Smooth muscle cell of the brain vasculature (primary cell): ENCODE measurements around the gene CDKAL1.
"Not testable (repeated sequence)": the region's sequence is repeated elsewhere in the genome, so short reads cannot be mapped to it uniquely, and the experiment has no call there.

Experiments
- DNase-seq: peaks from one replicate; pipeline ENCODE4 v3.0.0-alpha.2; 2012; ENCODE audit warnings: low read depth, low spot score

The CDKAL1 gene

DNA sequence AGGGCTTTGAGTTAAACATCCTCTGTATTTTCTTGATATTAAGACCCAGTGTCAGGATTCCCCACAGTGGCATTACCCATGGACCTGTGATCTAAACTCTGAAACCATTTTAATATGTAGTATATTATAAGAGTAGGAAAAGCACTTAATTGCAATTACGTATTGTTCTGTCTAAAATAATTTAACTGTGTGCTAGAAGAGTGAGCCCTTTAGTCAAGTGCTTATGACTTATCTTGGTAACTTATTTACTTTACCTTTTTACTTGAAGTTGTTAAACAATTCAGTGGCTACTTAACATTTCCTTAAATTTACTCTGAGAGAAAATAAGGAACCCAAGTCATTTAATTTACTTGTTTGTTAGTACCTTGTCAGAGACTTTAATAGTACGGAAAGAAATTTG is 173.6 kb downstream of the CDKAL1 start:
- DNase-seq, result no peak

DNA sequence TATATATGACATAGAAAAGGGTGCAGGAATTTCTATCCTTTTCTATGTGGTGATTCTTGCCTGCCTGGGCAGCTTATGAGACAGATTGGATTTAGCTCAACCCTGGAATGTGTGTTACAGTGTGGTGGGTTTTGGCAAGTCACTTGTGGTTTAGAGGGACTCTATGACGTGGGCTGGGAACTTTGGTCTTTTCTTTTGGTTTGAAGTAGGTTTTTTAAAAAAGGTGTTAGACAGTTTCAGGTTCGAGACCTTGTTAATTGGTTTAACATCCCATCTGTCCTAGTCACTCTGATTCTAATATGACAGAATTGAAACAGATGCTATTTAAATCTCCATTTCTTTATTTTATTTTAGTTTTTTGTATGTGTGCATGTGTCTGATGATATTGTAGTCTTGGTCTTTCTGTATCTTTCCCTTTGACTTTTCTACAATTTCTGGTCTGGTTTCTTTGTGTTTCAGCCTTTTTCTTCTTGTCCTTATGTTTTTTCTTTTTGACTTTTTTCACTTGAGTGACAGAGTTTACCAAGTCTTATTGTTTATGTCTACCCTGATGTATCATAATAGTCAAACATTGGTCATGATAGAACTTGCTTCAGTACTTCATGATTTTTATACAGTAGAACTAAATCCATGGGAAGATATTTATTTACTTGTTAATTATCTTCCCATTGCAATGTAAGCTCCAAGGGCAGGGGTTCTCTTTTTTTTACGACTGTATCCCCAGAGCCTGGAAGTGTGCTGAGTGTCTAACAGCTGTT is 174.3 kb downstream of the CDKAL1 start:
- DNase-seq, result no peak

DNA sequence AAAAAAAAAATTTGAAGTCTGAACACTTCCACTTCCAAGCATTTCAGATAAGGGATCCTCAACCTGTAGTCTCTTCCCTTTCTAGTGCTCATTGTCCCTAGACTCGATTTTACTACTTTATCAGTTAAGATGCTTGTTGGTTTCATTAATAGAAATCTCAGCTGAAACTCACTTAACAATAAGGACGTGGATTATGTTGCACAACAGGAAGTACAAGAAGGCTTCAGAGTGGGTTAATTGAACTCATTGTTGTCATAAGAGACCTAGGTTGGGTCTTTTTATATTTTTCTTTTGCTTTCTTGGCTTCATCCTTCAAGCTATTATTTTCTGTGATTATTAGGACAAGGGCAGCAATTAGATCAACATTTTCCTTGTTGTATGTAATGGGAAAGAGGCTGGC is 175.2 kb downstream of the CDKAL1 start:
- DNase-seq, result no peak

DNA sequence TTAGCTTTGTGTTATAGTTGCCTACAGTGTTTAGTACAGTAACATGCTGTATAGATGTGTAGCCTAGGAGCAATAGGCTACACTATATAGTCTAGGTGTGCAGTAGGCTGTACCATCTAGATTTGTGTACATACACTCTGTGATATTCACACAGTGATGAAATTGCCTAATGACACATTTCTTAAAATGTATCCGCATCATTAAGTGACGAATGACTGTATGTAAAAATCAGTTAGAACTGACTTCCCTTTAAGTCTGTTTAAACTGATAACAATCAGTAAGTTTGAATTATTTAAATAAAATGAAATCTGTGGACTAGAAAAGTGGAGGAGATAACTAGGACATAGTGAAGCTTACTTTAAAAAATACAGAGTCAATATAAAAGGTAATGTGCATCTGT is 176.1 kb downstream of the CDKAL1 start:
- DNase-seq, result no peak

DNA sequence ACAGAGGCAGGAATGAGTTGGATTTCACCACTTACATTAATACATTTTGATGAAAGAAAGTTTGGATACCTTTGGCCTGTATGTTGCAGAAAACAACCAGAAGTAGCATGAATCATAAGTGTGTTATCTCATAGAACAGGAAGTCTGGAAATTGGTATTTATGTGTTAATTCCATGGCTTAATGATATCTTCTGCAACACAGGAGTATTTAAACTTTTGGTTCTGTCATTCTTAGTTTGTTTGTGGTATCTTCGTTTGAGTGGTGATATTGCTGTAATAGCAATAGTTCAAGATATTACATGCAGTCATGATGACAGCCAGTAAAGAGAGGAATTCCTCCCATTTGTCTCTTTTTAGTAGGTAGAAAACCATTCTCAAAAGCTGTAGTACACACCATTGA is 177.3 kb downstream of the CDKAL1 start:
- no peak for DNase-seq

DNA sequence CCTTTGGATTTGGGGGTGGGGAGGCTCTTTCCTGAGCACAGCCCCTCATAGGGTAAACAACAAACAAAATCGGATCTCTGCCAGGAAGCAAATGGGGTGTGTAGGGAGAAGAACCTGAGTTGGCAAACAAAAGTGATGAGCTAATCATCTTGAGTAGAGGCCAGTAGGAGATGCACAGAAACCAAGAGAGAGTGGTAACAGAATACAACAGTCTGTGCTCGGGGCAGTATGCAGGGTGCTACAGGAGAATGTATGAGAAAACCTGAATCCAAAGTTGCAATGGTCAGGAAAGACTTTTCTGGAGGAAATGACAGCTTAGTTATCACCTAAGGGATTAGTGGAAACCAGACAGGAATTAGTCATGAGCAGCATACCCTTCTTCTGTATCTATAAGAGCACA is 177.8 kb downstream of the CDKAL1 start:
- DNase-seq, result no peak

DNA sequence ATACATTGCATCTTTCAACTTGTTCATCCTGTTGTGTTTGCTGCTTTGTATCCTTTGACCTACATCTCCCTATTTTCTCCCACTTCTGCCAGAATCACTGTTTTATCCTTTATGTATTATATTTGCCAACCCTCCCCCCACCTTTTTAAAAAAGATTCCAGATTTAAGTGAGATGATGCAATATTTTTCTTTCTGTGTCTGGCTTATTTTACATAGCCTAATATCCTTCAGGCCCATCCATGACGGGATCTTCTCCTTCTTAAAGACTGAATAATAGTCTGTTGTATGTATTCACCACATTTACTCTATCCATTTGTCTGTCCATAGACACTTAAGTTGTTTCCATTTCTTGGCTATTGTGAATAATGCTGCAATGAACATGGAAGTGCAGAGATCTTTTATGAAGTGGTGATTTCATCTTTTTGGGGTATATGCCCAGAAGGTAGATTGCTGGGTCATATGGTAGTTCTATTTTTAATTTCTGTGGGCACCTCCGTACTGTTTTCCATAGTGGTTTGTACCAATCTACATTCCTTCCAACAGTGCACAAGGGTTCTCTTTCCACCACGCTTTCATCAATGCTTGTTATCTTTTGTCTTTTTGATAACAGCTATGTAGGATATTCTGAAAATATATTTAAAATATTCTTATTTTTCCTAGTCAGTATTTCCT is 181.0 kb downstream of the CDKAL1 start:
- no peak for DNase-seq

DNA sequence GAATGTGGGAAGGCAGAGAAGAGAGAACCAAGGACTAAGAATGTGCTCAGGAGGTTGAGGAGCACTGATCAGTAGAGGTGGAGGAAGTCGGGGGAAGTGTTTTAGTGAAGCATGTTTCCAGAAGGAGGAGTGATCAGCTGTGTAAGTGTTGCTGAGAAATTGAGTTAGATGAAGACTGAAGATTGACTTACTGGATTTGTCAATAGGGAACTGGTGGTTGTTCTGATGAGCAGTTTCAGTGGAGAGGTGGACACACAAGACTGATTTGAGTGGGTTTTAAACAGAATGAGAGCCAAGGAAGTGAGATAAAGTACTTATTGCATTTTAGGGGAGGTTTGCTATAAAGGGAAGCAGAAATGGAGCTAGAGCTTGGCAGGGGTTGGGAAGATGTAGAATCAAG is 182.6 kb downstream of the CDKAL1 start:
- no peak for DNase-seq

DNA sequence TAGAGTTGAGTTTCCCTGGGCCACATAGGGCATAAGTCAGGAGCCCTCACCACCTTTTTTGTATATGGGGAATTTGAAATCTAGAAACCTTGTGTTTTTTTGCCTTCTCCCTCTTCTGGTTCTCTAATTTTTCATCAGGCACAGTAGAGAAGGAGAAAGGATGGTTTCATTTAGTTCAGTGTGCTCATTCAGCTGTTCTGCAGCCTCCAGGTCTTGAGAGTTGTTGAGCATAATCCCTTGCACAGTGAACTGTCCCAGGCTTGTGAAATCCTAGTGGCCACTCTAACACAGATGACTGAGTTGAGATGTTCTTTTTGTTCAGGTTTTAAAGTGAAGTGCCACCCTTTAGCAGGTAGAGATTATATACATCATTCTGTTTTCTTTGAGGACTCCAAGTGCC is 183.5 kb downstream of the CDKAL1 start:
- no peak for DNase-seq

DNA sequence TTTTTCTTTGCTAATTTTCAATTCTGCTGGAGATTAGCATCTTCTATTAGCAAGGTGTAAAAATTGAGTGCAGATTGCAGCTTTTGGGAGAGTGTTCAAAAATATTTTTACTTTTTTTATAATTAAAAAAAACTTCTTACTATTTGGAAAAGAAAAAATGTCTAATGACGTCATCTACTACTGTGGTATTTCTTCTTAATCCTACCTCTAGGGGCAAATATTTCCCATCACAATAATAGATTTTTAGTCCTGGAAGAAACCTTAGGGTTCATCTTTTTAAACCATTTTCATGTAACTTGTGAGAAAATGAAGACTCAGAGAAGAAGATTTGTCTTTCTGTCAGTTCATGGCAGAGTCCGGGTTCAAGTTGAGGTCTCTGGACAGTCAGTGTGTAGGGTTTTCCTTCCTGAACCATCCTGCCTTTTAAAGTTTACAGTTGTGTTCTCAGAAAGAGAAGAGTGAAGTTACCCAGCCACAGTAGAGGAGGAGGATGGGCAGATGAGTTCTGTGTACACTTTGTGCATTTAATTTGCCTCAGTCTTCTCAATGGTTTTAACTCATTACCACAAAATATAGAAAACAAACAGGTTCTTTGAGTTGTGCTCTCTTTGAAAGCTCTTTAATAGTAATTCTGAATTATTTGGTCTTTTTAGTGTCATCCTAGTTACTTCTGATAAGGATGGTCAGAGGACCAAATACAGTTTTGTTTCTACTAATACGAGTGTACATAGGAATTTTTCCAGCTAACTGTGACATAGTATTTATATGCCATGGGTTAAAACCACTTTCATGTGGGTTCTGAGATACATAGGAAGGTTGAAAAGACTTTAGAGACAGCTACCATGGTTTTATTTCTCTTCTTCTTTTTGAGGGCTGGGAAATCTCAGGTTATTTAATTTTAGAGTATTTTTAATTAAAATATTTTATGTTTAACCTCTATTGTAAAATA is 184.7 kb downstream of the CDKAL1 start:
- DNase-seq, result no peak

DNA sequence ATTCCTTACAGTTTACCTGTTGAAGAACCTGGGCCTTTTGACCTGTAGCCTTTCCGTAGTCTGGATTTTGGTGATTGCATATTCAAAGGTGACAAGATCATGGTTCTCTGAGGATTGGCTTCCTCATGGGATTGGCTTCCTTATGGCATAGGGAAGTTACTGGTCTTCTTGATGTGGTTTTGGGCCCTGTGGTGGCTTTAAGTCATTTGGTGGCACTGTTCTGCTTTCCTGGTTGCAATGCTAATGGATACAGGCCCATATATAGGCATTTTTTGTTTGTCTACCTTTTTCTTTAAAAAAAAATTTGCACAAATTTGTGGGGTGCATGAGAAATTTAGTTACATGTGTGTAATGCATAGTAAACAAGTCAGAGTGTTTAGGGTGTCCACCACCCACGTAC is 185.7 kb downstream of the CDKAL1 start:
- DNase-seq, result no peak

DNA sequence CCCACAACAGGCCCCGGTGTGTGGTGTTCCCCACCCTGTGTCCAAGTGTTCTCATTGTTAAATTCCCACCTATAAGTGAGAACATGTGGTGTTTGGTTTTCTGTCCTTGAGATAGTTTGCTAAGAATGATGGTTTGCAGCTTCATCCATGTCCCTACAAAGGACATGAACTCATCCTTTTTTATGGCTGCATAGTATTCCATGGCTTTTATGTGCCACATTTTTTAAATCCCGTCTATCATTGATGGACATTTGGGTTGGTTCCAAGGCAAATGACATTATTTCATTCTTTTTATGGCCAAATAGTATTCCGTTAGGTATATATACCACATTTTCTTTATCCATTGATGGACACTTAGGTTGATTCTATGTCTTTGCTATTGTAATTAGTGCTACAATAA is 186.9 kb downstream of the CDKAL1 start:
- not testable (repeated sequence) for DNase-seq

DNA sequence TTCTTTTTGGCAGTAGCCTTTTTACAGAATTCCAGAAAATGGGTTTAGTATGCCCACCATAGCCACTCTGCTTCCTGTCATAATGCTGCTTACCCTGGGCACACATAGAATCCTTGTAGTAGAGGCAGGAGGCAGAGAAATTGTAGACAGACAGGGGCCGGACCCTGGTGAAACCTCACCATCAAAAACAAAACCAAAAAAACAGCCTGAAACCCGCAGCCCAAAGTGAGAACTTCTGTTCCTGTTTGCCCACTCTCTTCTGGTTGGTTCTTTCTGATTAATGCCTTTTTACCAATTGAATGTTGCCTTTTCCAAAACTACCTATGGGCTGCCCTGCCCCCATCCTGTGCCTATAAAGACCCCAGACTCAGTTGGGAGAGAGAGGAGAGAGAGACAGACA is 188.2 kb downstream of the CDKAL1 start:
- no peak for DNase-seq

DNA sequence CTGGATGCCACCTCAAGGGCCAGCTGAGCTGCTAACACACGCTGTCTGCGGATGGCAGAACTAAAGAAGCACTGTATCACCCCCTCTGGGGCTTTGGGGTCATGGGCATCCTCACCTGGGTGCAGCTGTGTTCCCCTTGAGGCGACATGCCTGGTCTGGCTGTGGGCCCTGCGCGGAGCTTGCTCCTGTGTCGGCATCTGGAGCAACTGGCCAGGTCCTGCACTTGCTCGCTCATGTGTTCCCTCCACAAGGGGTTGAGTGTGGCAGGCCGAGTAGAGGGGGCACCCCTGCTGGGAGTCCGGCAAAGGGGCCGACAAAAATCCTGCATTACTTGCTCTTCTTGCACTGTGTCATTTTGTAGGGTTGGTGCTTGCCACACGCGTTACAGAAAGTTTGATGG is 189.0 kb downstream of the CDKAL1 start:
- DNase-seq, result no peak

DNA sequence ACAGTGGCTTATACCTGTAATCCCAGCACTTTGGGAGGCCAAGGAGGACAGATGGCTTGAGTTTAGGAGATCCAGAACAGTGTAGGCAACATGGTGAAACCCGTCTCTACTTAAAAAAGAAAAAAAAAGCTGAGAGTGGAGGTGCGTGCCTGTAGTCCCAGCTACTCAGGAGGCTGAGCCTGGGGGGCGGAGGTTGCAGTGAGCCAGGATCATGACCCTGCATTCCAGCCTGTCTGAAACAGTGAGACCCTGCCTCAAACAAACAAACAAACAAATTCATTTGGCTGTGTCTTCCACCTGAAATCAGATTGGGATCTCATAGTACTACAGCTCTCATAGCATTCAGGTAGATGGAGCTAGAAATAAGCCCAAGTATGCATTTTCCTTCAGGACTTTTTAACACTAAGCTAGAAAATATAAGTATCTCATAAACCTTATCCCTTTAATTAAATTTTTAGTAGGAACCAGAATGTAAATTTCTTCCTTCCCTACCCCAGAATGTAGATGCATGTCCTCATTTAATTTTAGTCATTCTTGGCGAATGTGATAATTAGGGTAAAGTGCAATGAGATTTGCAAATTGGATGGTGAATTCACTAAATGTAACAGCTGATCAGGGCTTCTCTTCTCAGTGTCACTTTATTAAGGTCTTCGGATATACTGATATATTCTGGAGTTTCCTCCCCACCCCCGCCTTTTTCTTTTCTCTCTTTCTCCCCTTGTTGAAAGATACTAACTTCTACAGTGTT is 190.4 kb downstream of the CDKAL1 start:
- no peak for DNase-seq

DNA sequence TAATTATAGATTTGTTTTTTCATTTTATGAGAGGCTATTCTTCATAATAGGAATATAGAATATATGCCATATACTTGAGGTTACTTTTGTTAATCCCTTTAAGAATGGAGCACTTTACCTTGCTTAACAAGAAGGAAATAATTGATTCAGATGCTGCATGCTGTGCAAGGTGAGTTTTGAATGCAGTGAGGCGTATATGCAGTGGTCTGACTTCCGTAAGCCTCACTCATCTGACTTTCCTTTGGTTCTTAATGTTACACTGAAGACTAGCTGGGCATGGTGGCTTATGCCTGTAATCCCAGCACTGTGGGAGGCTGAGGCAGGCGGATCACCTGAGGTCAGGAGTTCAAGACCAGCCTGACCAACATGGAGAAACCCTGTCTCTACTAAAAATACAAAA is 191.0 kb downstream of the CDKAL1 start:
- not testable (repeated sequence) for DNase-seq

DNA sequence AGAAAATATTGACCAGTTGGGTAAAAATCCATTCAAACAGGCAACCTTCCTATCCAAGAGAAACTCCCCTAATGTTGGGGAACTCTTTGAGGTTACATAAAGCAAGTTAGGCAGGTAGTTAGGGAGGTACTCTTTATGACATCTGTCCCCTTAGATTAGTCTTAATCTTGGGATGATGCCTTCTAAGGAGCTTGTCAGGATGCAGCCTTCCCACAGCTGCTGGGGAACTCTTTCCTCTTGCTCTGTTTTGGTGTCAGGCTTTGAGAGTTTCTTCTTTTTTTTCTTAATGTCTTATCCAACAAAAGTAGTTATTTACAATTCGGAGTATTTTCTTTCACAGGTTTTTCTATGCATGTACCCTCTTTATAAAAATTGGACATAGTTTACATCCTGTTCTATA is 194.8 kb downstream of the CDKAL1 start:
- DNase-seq, result no peak

DNA sequence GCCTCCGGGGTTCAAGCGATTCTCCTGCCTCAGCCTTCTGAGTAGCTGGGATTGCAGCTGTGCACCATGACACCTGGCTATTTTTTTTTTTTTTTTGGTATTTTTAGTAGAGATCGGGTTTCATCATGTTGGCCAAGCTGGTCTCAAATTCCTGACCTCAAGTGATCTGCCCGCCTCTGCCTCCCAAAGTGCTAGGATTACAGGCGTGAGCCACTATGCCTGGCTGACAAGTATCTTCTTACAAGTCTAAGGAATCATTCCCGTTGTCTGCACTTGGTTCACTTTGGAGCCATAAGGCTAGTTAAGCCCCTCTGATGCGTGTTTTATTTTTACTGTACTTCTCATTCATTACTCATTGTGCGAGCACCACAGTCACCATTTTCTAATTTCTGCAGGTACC is 198.1 kb downstream of the CDKAL1 start:
- not testable (repeated sequence) for DNase-seq

DNA sequence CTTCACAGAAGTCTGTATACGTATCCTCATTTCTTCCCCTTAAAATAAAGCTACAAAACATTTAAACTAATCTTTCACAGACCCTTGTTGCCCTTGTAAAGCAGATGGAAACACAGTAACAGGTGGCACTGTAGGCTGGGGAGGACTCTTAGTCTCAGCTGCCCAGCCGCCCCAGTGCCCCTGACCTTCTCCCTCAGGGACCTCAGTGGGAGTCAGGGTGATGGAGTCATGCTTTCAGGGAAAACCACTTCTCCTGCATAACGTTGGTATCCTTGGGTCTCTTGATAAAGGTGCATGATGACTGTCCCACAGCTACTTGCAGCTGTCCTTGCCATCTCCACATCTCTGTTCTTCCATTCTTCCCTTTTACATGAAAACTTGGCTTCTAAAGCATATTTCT is 198.6 kb downstream of the CDKAL1 start:
- no peak for DNase-seq

DNA sequence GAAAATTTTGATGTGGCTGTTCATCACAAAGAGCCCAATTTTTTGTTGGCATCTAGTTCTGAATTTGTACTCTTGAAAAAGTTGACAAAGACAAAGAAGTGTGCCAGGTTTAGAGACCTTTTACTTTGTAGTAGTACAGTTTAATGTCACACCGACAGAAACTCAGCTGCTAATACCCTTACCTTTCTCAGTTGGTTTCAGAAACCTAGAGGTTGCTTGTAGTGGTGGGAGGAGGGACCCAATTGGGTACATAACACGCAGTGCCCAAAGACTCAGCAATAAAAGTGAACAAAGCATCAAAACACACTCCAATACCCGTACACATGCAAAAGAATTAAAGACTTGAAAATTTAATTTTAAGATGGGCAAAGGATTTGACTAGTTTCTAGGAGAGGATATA is 203.7 kb downstream of the CDKAL1 start:
- DNase-seq, result no peak

DNA sequence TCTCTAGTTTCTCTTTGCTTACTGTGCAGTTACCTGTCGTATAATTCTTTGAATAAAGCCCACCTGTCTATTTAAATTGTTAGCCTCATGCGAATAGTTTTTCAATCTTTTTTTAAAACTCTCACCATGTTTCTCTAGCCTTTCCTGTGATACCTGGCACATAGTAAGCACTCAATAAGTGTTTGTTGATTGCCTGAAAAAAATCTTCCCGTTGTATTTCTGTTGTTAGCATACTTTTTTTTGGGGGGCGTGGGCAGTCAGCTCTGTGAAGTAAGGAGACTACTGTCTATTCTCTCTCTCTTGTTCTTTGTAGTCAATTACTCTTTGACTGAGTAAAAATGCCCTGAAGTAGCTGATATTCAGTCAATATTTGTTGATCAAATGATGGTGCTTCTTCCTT is 205.8 kb downstream of the CDKAL1 start:
- no peak for DNase-seq

DNA sequence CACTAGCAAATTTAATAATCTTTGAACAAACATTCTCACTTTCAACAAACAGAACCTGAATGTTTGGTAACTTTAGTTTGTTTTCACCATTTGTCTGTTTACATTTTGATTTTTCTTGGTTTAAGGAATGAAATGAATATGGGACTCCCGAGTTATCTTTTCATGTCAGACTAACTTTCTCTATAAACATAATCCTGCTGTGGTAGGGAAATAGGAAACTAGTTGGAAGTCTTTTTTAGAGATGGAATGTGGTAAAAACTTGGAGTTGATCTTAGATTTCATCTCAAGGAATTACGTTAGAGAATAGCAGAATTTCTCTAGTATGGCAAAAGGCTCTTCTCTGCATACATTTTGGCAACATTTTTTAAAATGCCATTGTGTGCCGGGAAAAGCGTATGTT is 206.5 kb downstream of the CDKAL1 start:
- no peak for DNase-seq
